PC-3 (cell line): ENCODE data around the gene EPC2. TPM values are rescaled to one million over a fixed set of nuclear protein-coding genes. Genes with fewer than 3 reads are reported as not detected.

Source experiments
- ATAC-seq: fragments of 200-7000 bp; cut with Tn5 transposase; 2 replicates; pipeline ENCODE4 v1.9.1; 2020; ENCODE audit warnings: mild to moderate bottlenecking, moderate library complexity
- BruUV-seq: library from RNA; stranded (reverse); fragments of 400-500 nt; replicated peaks from 2 replicates; lab custom pipeline; 2021; lab: Mats Ljungman, UMichigan
- CTCF ChIA-PET: fragments of 300-600 bp; sonication (Branson Sonifier 250); formaldehyde crosslinking; loops from one replicate; lab custom pipeline; 2022; ENCODE audit warnings: antibody characterized with exemption; lab: Charles Lee
- POLR2A ChIA-PET: fragments of 300-600 bp; sonication (Branson Sonifier 250); formaldehyde crosslinking; loops from one replicate; lab custom pipeline; 2022; ENCODE audit warnings: antibody characterized with exemption; ENCODE audit not compliant: unreplicated experiment; lab: Charles Lee
- DNase-seq: peaks from one replicate; pipeline ENCODE4 v3.0.0-alpha.2; 2015
- H2AFZ ChIP-seq: fragments of 300-600 bp; sonication (generic); 2 replicates; pipeline ENCODE4 v1.6.0; 2016; ENCODE audit warnings: antibody characterized with exemption, low read length
- H3F3A ChIP-seq: fragments of 300-600 bp; sonication (generic); one replicate; pipeline ENCODE4 v1.6.0; 2017; ENCODE audit warnings: antibody characterized with exemption, low read length, control low read depth, mild to moderate bottlenecking; ENCODE audit not compliant: unreplicated experiment
- H3K27ac ChIP-seq: fragments of 300-600 bp; sonication (generic); 2 replicates; pipeline ENCODE4 v1.5.1; 2016; ENCODE audit warnings: mild to moderate bottlenecking, low read length
- H3K27me3 ChIP-seq: fragments of 300-600 bp; sonication (generic); 2 replicates; pipeline ENCODE4 v1.6.1; 2016; ENCODE audit warnings: low read length, mixed read lengths
- H3K36me3 ChIP-seq: fragments of 300-600 bp; sonication (generic); 2 replicates; pipeline ENCODE4 v1.6.1; 2016; ENCODE audit warnings: low read depth, mixed run types, low read length, mixed read lengths
- H3K4me1 ChIP-seq: fragments of 300-600 bp; sonication (generic); 2 replicates; pipeline ENCODE4 v1.5.1; 2016; ENCODE audit warnings: low read length; ENCODE audit not compliant: insufficient read depth
- H3K4me2 ChIP-seq: fragments of 300-600 bp; sonication (generic); 2 replicates; pipeline ENCODE4 v1.6.0; 2016; ENCODE audit warnings: low read length
- H3K4me3 ChIP-seq: fragments of 300-600 bp; sonication (generic); 2 replicates; pipeline ENCODE4 v1.5.1; 2016; ENCODE audit warnings: mild to moderate bottlenecking, low read length, mixed read lengths
- H3K79me2 ChIP-seq: fragments of 300-600 bp; sonication (generic); 2 replicates; pipeline ENCODE4 v1.6.1; 2017; ENCODE audit warnings: low read length, mixed read lengths
- H3K9ac ChIP-seq: fragments of 300-600 bp; sonication (generic); 2 replicates; pipeline ENCODE4 v1.6.0; 2016; ENCODE audit warnings: mild to moderate bottlenecking, low read length
- H3K9me2 ChIP-seq: fragments of 300-600 bp; sonication (generic); replicated peaks from 2 replicates; pipeline ENCODE4 v1.6.1; 2016; ENCODE audit warnings: mixed run types, low read length, mixed read lengths
- H3K9me3 ChIP-seq: fragments of 300-600 bp; sonication (generic); 2 replicates; pipeline ENCODE4 v1.6.1; 2016; ENCODE audit warnings: low read length, mixed read lengths
- H4K20me1 ChIP-seq: fragments of 300-600 bp; sonication (generic); 2 replicates; pipeline ENCODE4 v1.6.1; 2016; ENCODE audit warnings: low read length, mixed read lengths
- CTCF ChIP-seq: fragments of 300-600 bp; sonication (generic); conservative IDR thresholded peaks from 2 replicates; pipeline ENCODE4 v1.5.1; 2017; ENCODE audit warnings: antibody characterized with exemption, low read depth, mild to moderate bottlenecking, low read length
- EZH2 ChIP-seq: fragments of 300-600 bp; sonication (generic); IDR thresholded peaks from one replicate; pipeline ENCODE4 v1.6.1; 2017; ENCODE audit warnings: antibody characterized with exemption, mild to moderate bottlenecking, low read length; ENCODE audit not compliant: unreplicated experiment
- EZH2phosphoT487 ChIP-seq: fragments of 300-600 bp; sonication (generic); IDR thresholded peaks from 2 replicates; pipeline ENCODE4 v1.6.1; 2018; ENCODE audit warnings: mild to moderate bottlenecking, antibody characterized with exemption, low read length, borderline replicate concordance
- intact Hi-C: fragments of 100-400 bp; cut with micrococcal nuclease; formaldehyde crosslinking; loops from 2 replicates; pipeline ENCODE4 v1.9.0; 2023
- total RNA-seq: library from RNA; depleted of rRNA; stranded (reverse); fragments of >200 nt; gene quantifications from 2 replicates; pipeline ENCODE4 v1.2.3, GENCODE V29; 2014

EPC2 gene
- total RNA-seq, 1 experiment from 2014 or later = 20.6 TPM

DNA sequence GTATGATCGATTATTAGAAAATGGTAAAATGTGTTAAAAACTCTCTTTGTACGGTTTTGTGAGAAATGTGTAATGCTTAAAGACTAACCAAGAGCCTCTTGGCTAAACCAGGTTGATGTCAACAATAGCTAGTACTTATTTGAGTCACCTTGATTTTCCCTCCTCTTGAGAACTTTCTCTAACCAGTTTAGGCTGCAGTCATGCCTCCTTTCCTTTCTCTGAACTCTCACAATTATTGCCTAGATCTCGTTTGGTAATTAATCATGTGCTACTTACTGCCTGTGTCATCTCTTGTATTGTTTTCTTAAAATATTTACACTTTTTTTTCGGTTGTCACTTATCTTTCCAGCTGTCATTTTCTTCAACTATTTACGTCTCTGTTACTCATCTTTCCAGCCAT lies 1.1 kb upstream of the EPC2 start:
- TF ChIP-seq EZH2phosphoT487 = no peak
- Histone ChIP-seq H3F3A (no peaks in the 10 kb centered on the region), H3K9ac (no peak overlapping the region), H3K27ac (no peak overlapping the region), H3K9me3 (no peaks in the 10 kb centered on the region), H3K4me1 (peaks cover 11% of the 10 kb centered on the region), H3K9me2 (no peaks in the 10 kb centered on the region), H3K79me2 (peaks cover 32% of the 10 kb centered on the region), H2AFZ (peak overlapping the region; percentile 89), H4K20me1 (peaks cover 25% of the 10 kb centered on the region), H3K27me3 (no peaks in the 10 kb centered on the region), H3K36me3 (no peaks in the 10 kb centered on the region), H3K4me3 (peak overlapping the region; percentile 92), H3K4me2 (peak overlapping the region; percentile 87)
- ATAC-seq (no peak), DNase-seq (no peak)
- intact Hi-C loops = loop anchor here (10.0 kb wide), 1 partner anchor 231 kb away; the partner anchor contains the start of gene KIF5C
- ChIA-PET CTCF (interaction anchor here (0.5 to 0.8 kb wide), 2 partner anchors 166 to 334 kb away, joined by 5 to 9 read pairs; no protein-coding TSS in a partner anchor), POLR2A (interaction anchor here (0.7 kb wide), 1 partner anchor 27 kb away, joined by 7 read pairs; no protein-coding TSS in a partner anchor)
- BruUV-seq = no TSS peak

GRCh38 chr2:148644883-148645538 lies 460 bp downstream of the EPC2 start:
- H3K9me2 ChIP-seq = no peaks in the 10 kb centered on the region
- H3F3A ChIP-seq = no peaks in the 10 kb centered on the region
- no TSS peak for BruUV-seq
- peak overlapping the region; percentile 84 for H3K9ac ChIP-seq
- peak overlapping the region; percentile 89 for H2AFZ ChIP-seq
- intact Hi-C loops = loop anchor here (1.0 to 10.0 kb wide), 4 partner anchors 170 to 623 kb away; partner anchors contain the start of genes KIF5C, MBD5 and ORC4
- peaks cover 11% of the 10 kb centered on the region for H3K4me1 ChIP-seq
- H3K9me3 ChIP-seq = no peaks in the 10 kb centered on the region
- peak overlapping the region; percentile 92 for H3K4me2 ChIP-seq
- no peaks in the 10 kb centered on the region for H3K27me3 ChIP-seq
- H3K79me2 ChIP-seq = peaks cover 47% of the 10 kb centered on the region
- ChIA-PET POLR2A (interaction anchor here (0.6 to 0.7 kb wide), 4 partner anchors 24 to 1308 kb away, joined by 3 to 4 read pairs (median 3); no protein-coding TSS in a partner anchor), CTCF (interaction anchor here (0.7 to 0.8 kb wide), 4 partner anchors 219 to 1972 kb away, joined by 7 to 18 read pairs (median 16); partner anchors contain the start of gene ORC4)
- ATAC-seq = peak; percentile 70
- peak; percentile 92 for DNase-seq
- H3K36me3 ChIP-seq = no peaks in the 10 kb centered on the region
- TF ChIP-seq EZH2 (no peak), EZH2phosphoT487 (no peak), CTCF (peak; percentile 42; the same call in 1 of the 2 replicates)
- H3K4me3 ChIP-seq = peak overlapping the region; percentile 92
- peak overlapping the region; percentile 76 for H3K27ac ChIP-seq
- peaks cover 41% of the 10 kb centered on the region for H4K20me1 ChIP-seq

- H3K27me3 ChIP-seq = no peaks in the 10 kb centered on the region
- CTCF ChIA-PET = interaction anchor here (0.6 to 0.8 kb wide), 5 partner anchors 219 to 1972 kb away, joined by 7 to 18 read pairs (median 15); partner anchors contain the start of genes MBD5 and ORC4
- POLR2A ChIA-PET = interaction anchor here (0.6 to 0.7 kb wide), 4 partner anchors 23 to 1308 kb away, joined by 3 to 4 read pairs (median 3); no protein-coding TSS in a partner anchor
- TF ChIP-seq CTCF = no peak
- TF ChIP-seq EZH2 = no peak
- TF ChIP-seq EZH2phosphoT487 = no peak
- H3K4me3 ChIP-seq = peak overlapping the region; percentile 92
- H3K4me1 ChIP-seq = peaks cover 14% of the 10 kb centered on the region
- H3K79me2 ChIP-seq = peaks cover 54% of the 10 kb centered on the region
- peak overlapping the region; percentile 24; the same call in 1 of the 2 replicates for H2AFZ ChIP-seq
- peak overlapping the region; percentile 92 for H3K4me2 ChIP-seq
- H3K9ac ChIP-seq = peak overlapping the region; percentile 84
- H3K36me3 ChIP-seq = no peaks in the 10 kb centered on the region
- H3K9me3 ChIP-seq = no peaks in the 10 kb centered on the region
- H3F3A ChIP-seq = no peaks in the 10 kb centered on the region
- intact Hi-C loops = loop anchor here (2.0 to 10.0 kb wide), 3 partner anchors 169 to 623 kb away; partner anchors contain the start of genes KIF5C, MBD5 and ORC4
- H3K27ac ChIP-seq = peak overlapping the region; percentile 21; the same call in 1 of the 2 replicates
- H3K9me2 ChIP-seq = no peaks in the 10 kb centered on the region
- H4K20me1 ChIP-seq = peaks cover 48% of the 10 kb centered on the region
- peak; percentile 50 for ATAC-seq
- DNase-seq = peak; percentile 85
- BruUV-seq = no TSS peak
Observed at GRCh38 chr2:148645539-148646230, 1.1 kb downstream of the EPC2 start.
